GM12878 (cell line): ENCODE data around the gene TRABD2A. TPM values are rescaled to one million over a fixed set of nuclear protein-coding genes. Genes with fewer than 3 reads are reported as not detected.
A peak's percentile ranks its signal among the peaks of the same experiment; 100 is the strongest.

Experiments used
- ASH2L ChIP-seq: fragments of 300-600, 200-600 bp; sonication (generic); IDR thresholded peaks from 2 replicates; pipeline ENCODE4 v1.6.1; 2017; ENCODE audit warnings: low read depth, mild to moderate bottlenecking, borderline replicate concordance
- ATF2 ChIP-seq: IDR thresholded peaks from 2 replicates; pipeline ENCODE4 v1.6.1; 2012; ENCODE audit warnings: low read length, inconsistent platforms
- CREM ChIP-seq: IDR thresholded peaks from 2 replicates; pipeline ENCODE4 v1.6.1; 2014; ENCODE audit warnings: antibody characterized with exemption, low read depth
- EGR1 ChIP-seq, 2 experiments: IDR thresholded peaks; 1 replicate in 1 of 2; 2 replicates in 1 of 2; pipeline ENCODE4 v1.6.1; 2011 to 2012; ENCODE audit warnings: low read depth in 2 of 2, low read length in 2 of 2, borderline replicate concordance in 1 of 2, mild to moderate bottlenecking in 1 of 2, moderate library complexity in 1 of 2
- IKZF2 ChIP-seq, 2 experiments: fragments of 450-650 bp; IDR thresholded peaks; 2 replicates each; pipeline ENCODE4 v1.6.1; 2017; ENCODE audit warnings: mild to moderate bottlenecking in 2 of 2, moderate library complexity in 2 of 2
- IRF4 ChIP-seq: IDR thresholded peaks from 2 replicates; pipeline ENCODE4 v1.6.1; 2011; ENCODE audit warnings: low read depth, low read length
- MEF2A ChIP-seq: IDR thresholded peaks from 2 replicates; pipeline ENCODE4 v1.6.1; 2011; ENCODE audit warnings: low read depth, mild to moderate bottlenecking, low read length, moderate library complexity; ENCODE audit not compliant: insufficient read depth
- MEF2B ChIP-seq: fragments of 450-650 bp; IDR thresholded peaks from 2 replicates; pipeline ENCODE4 v1.6.1; 2018; ENCODE audit warnings: mild to moderate bottlenecking, moderate library complexity; ENCODE audit not compliant: partially characterized antibody, poor library complexity, severe bottlenecking
- NBN ChIP-seq: fragments of 450-650 bp; IDR thresholded peaks from 2 replicates; pipeline ENCODE4 v1.6.1; 2016
- REST ChIP-seq: IDR thresholded peaks from 2 replicates; pipeline ENCODE4 v1.6.1; 2012; ENCODE audit warnings: mild to moderate bottlenecking, low read depth, low read length
- ZNF207 ChIP-seq: fragments of 450-650 bp; IDR thresholded peaks from 2 replicates; pipeline ENCODE4 v1.6.1; 2014; ENCODE audit warnings: antibody characterized with exemption, mild to moderate bottlenecking, borderline replicate concordance
- ZNF24 ChIP-seq: fragments of 450-650 bp; IDR thresholded peaks from 2 replicates; pipeline ENCODE4 v1.6.1; 2017; ENCODE audit warnings: antibody characterized with exemption, mild to moderate bottlenecking
- polyA plus RNA-seq, 11 experiments: library from polyadenylated mRNA; depleted of rRNA in 4 of 11; unstranded in 6 of 11; stranded (reverse) in 5 of 11; fragments of >200 nt; fragmentation: Nextera tagmentation in 4 of 11; fragmentation: Illumina TruSeq in 1 of 11; extraction: Ambion mirVana in 4 of 11; extraction: Trizol in 1 of 11; gene quantifications; 1 replicate in 1 of 11; 2 replicates in 10 of 11; pipeline versions ENCODE4 v1.2.1 to v1.2.3, GENCODE V29; 2011 to 2016; ENCODE audit warnings: inconsistent platforms in 2 of 11, missing spikeins in 2 of 11, low read depth in 1 of 11
- total RNA-seq, 4 experiments: library from RNA; depleted of rRNA in 3 of 4; stranded (reverse); fragments of >200 nt in 3 of 4; fragmentation: Illumina TruSeq in 1 of 4; extraction: Trizol in 1 of 4; gene quantifications; 2 replicates each; pipeline versions ENCODE4 v1.2.1 to v1.2.3, GENCODE V29; 2013 to 2021
- TF ChIP-seq, protein P1 (sequence below): fragments of 450-650 bp; IDR thresholded peaks from 2 replicates; pipeline ENCODE4 v1.6.1; 2017; ENCODE audit warnings: low read depth, mild to moderate bottlenecking, moderate library complexity
- TF ChIP-seq, protein P2 (sequence below): IDR thresholded peaks from 2 replicates; pipeline ENCODE4 v1.6.1; 2011; ENCODE audit warnings: mild to moderate bottlenecking, low read depth, low read length, moderate library complexity; ENCODE audit not compliant: insufficient replicate concordance

Gene TRABD2A
- total and polyA plus RNA-seq, 10 of the 15 experiments (the other 5 are each of a cell fraction or from before 2014, with no cell fraction given) = 1.4 to 7.6 (median 4.1) TPM

DNA sequence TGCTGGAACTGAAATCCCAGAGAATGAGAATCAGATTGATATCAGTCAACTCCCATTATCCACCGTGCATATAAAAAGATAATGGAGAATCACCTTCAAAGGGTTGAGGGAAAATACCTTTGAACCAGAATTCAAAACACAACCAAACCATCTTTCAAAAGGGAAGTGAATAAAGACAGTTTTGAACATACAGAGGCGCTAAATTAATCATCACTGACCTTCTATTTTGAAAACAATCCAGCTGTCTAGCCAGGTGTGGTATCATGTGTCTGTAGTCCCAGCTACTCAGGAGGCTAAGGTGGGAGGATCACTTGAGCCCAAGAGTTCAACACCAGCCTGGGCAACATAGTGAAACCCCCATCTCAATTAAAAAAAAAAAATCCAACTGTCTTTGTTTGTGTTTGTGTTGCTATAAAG is 63.6 kb downstream of the TRABD2A start (continued):
- TF ChIP-seq, protein P1, sequence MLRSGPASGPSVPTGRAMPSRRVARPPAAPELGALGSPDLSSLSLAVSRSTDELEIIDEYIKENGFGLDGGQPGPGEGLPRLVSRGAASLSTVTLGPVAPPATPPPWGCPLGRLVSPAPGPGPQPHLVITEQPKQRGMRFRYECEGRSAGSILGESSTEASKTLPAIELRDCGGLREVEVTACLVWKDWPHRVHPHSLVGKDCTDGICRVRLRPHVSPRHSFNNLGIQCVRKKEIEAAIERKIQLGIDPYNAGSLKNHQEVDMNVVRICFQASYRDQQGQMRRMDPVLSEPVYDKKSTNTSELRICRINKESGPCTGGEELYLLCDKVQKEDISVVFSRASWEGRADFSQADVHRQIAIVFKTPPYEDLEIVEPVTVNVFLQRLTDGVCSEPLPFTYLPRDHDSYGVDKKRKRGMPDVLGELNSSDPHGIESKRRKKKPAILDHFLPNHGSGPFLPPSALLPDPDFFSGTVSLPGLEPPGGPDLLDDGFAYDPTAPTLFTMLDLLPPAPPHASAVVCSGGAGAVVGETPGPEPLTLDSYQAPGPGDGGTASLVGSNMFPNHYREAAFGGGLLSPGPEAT = peak; percentile 96
- TF ChIP-seq ZNF207 = no peak
- peak; percentile 95 for TF ChIP-seq ATF2
- TF ChIP-seq ZNF24 = peak; percentile 73
- TF ChIP-seq, protein P2, sequence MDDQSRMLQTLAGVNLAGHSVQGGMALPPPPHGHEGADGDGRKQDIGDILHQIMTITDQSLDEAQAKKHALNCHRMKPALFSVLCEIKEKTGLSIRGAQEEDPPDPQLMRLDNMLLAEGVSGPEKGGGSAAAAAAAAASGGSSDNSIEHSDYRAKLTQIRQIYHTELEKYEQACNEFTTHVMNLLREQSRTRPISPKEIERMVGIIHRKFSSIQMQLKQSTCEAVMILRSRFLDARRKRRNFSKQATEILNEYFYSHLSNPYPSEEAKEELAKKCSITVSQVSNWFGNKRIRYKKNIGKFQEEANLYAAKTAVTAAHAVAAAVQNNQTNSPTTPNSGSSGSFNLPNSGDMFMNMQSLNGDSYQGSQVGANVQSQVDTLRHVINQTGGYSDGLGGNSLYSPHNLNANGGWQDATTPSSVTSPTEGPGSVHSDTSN = no peak
- no peak for TF ChIP-seq EGR1 (IDR thresholded peaks at IDR 0.05; ENCODE audit: borderline replicate concordance in 1 of 2, low read depth in 2 of 2, low read length in 2 of 2)
- peak; percentile 96 for TF ChIP-seq CREM
- 0 out of 2 replicates have a peak, but pooled peaks have one; percentile 74 for TF ChIP-seq NBN
- TF ChIP-seq IKZF2 (IDR thresholded peaks at IDR 0.05) = peak; percentile 91 to 92
- peak; percentile 97 for TF ChIP-seq IRF4
- TF ChIP-seq REST = 0 out of 2 replicates have a peak, but pooled peaks have one; percentile 7
- TF ChIP-seq MEF2A = peak; percentile 87; the same call in 1 of the 2 replicates
- no peak for TF ChIP-seq ASH2L
- TF ChIP-seq MEF2B = peak; percentile 87
